RPMI7951 (cell line): Measurements from ENCODE around the gene ZNF827. TPM values are rescaled to one million over a fixed set of nuclear protein-coding genes. Genes with fewer than 3 reads are reported as not detected.

ENCODE experiments used
- DNase-seq: peaks from one replicate; pipeline ENCODE4 v3.0.0-alpha.2; 2012; ENCODE audit warnings: low read depth
- total RNA-seq: library from RNA; depleted of rRNA; stranded (reverse); fragments of >200 nt; shearing (Covaris generic); gene quantifications from 2 replicates; pipeline ENCODE4 v1.2.3, GENCODE V29; 2014

ZNF827 gene
- total RNA-seq, 1 experiment from 2014 or later: 6.5 TPM

GRCh38 chr4:145825255-145825654 lies 113.4 kb downstream of the ZNF827 start:
- DNase-seq: no peak

GRCh38 chr4:145824463-145824862 lies 114.2 kb downstream of the ZNF827 start:
- no peak for DNase-seq

- DNase-seq: no peak
These were observed 114.9 kb downstream of the ZNF827 start for GRCh38 chr4:145823743-145824142.

GRCh38 chr4:145822581-145822980 lies 116.0 kb downstream of the ZNF827 start:
- no peak for DNase-seq

GRCh38 chr4:145822181-145822580 lies 116.4 kb downstream of the ZNF827 start:
- no peak for DNase-seq

GRCh38 chr4:145821766-145822165 lies 116.9 kb downstream of the ZNF827 start:
- no peak for DNase-seq

- no peak for DNase-seq
These were observed 118.2 kb downstream of the ZNF827 start for GRCh38 chr4:145820407-145820806.

- no peak for DNase-seq
These were observed 118.8 kb downstream of the ZNF827 start for GRCh38 chr4:145819853-145820181.

- no peak for DNase-seq
These were observed 119.3 kb downstream of the ZNF827 start for GRCh38 chr4:145819101-145819852.

- no peak for DNase-seq
These were observed 120.6 kb downstream of the ZNF827 start for GRCh38 chr4:145818011-145818410.

GRCh38 chr4:145816091-145816490 lies 122.5 kb downstream of the ZNF827 start:
- DNase-seq: peak; percentile 11

- DNase-seq: no peak
These were observed 123.0 kb downstream of the ZNF827 start for GRCh38 chr4:145815626-145816025.

- DNase-seq: no peak
These were observed 123.5 kb downstream of the ZNF827 start for GRCh38 chr4:145815027-145815612.

- DNase-seq: no peak
These were observed 124.4 kb downstream of the ZNF827 start for GRCh38 chr4:145814246-145814645.

GRCh38 chr4:145812919-145813318 lies 125.7 kb downstream of the ZNF827 start:
- DNase-seq: peak; percentile 37

GRCh38 chr4:145808848-145809512 lies 129.6 kb downstream of the ZNF827 start:
- no peak for DNase-seq

GRCh38 chr4:145808021-145808650 lies 130.5 kb downstream of the ZNF827 start:
- DNase-seq: peak; percentile 94

- no peak for DNase-seq
These were observed 133.1 kb downstream of the ZNF827 start for GRCh38 chr4:145805490-145805889.

- DNase-seq: peak; percentile 54
These were observed 134.5 kb downstream of the ZNF827 start for GRCh38 chr4:145804116-145804515.

- DNase-seq: no peak
These were observed 139.4 kb downstream of the ZNF827 start for GRCh38 chr4:145799223-145799622.

GRCh38 chr4:145797278-145797677 lies 141.3 kb downstream of the ZNF827 start:
- DNase-seq: no peak

GRCh38 chr4:145796346-145796745 lies 142.3 kb downstream of the ZNF827 start:
- no peak for DNase-seq

GRCh38 chr4:145795521-145795920 lies 143.1 kb downstream of the ZNF827 start:
- no peak for DNase-seq
